ENCODE measurements around the gene FBXO36.
A peak's percentile ranks its signal among the peaks of the same experiment; 100 is the strongest.

FBXO36 gene

GRCh38 chr2:229996320-229996719 is 74.0 kb downstream of the FBXO36 start:
- Histone ChIP-seq H2BK5ac (ENCODE audit: low read depth, low read length, poor library complexity, severe bottlenecking) (no peak overlapping the region), H2BK120ac (ENCODE audit: low read depth, low read length) (no peak overlapping the region), H3K23ac (ENCODE audit: low read length in 2 of 2) (no peak overlapping the region), H3K36me3 (ENCODE audit: control insufficient read depth in 1 of 2, insufficient read depth in 2 of 2, low read depth in 1 of 2, low read length in 2 of 2) (no peaks in the 10 kb centered on the region), H3K14ac (ENCODE audit: low read length in 2 of 2) (peak overlapping the region in 1 of 2 experiments; percentile 28), H3K4me3 (ENCODE audit: insufficient read depth in 1 of 2, low read depth in 1 of 2, low read length in 2 of 2) (no peak overlapping the region), H4K91ac (ENCODE audit: low read length) (no peak overlapping the region), H2AFZ (ENCODE audit: low read depth, low read length) (no peak overlapping the region), H2AK5ac (ENCODE audit: low read length, severe bottlenecking) (no peak overlapping the region), H3K27ac (ENCODE audit: low read length, poor library complexity, severe bottlenecking) (no peak overlapping the region), H3K4me2 (ENCODE audit: low read length, poor library complexity, severe bottlenecking) (no peak overlapping the region), H3K27me3 (ENCODE audit: control insufficient read depth in 1 of 2, insufficient read depth in 1 of 2, low read length in 2 of 2) (no peaks in the 10 kb centered on the region), H3K4me1 (ENCODE audit: control insufficient read depth, insufficient read depth, low read depth, low read length) (no peaks in the 10 kb centered on the region), H3K9me3 (ENCODE audit: control insufficient read depth, low read length) (no peaks in the 10 kb centered on the region), H4K8ac (ENCODE audit: low read length) (no peak overlapping the region), H3K79me1 (replicated peaks; ENCODE audit: low read length, poor library complexity, severe bottlenecking) (no peaks in the 10 kb centered on the region), H2BK12ac (ENCODE audit: low read length in 2 of 2) (no peak overlapping the region), H3K4ac (ENCODE audit: low read depth in 1 of 2, low read length in 2 of 2) (no peak overlapping the region), H3K18ac (ENCODE audit: low read depth in 1 of 2, low read length in 2 of 2) (no peak overlapping the region), H2BK15ac (ENCODE audit: low read depth, poor library complexity, severe bottlenecking) (no peak overlapping the region), H3K9ac (ENCODE audit: low read length) (no peak overlapping the region)
- 84% methylated on average over 4 of the region's 4 CpGs for WGBS
- DNase-seq = no peak

- DNase-seq = no peak
- no peak overlapping the region for H2BK5ac ChIP-seq (ENCODE audit: low read depth, low read length, poor library complexity, severe bottlenecking)
- H3K27ac ChIP-seq (ENCODE audit: low read length, poor library complexity, severe bottlenecking) = no peak overlapping the region
- H3K79me1 ChIP-seq (replicated peaks; ENCODE audit: low read length, poor library complexity, severe bottlenecking) = no peaks in the 10 kb centered on the region
- H2AFZ ChIP-seq (ENCODE audit: low read depth, low read length) = no peak overlapping the region
- no peak overlapping the region for H3K9ac ChIP-seq (ENCODE audit: low read length)
- no peak overlapping the region for H4K8ac ChIP-seq (ENCODE audit: low read length)
- no peak overlapping the region for H4K91ac ChIP-seq (ENCODE audit: low read length)
- no peaks in the 10 kb centered on the region for H3K9me3 ChIP-seq (ENCODE audit: control insufficient read depth, low read length)
- H3K4me1 ChIP-seq (ENCODE audit: control insufficient read depth, insufficient read depth, low read depth, low read length) = no peaks in the 10 kb centered on the region
- no peak overlapping the region for H3K23ac ChIP-seq (ENCODE audit: low read length in 2 of 2)
- no peak overlapping the region for H3K18ac ChIP-seq (ENCODE audit: low read depth in 1 of 2, low read length in 2 of 2)
- H3K14ac ChIP-seq (ENCODE audit: low read length in 2 of 2) = no peak overlapping the region
- no peak overlapping the region for H2BK120ac ChIP-seq (ENCODE audit: low read depth, low read length)
- H3K4me2 ChIP-seq (ENCODE audit: low read length, poor library complexity, severe bottlenecking) = no peak overlapping the region
- no peak overlapping the region for H3K4ac ChIP-seq (ENCODE audit: low read depth in 1 of 2, low read length in 2 of 2)
- H2BK15ac ChIP-seq (ENCODE audit: low read depth, poor library complexity, severe bottlenecking) = no peak overlapping the region
- no peaks in the 10 kb centered on the region for H3K27me3 ChIP-seq (ENCODE audit: control insufficient read depth in 1 of 2, insufficient read depth in 1 of 2, low read length in 2 of 2)
- 86% methylated on average over 3 of the region's 3 CpGs for WGBS
- no peak overlapping the region for H3K4me3 ChIP-seq (ENCODE audit: insufficient read depth in 1 of 2, low read depth in 1 of 2, low read length in 2 of 2)
- no peaks in the 10 kb centered on the region for H3K36me3 ChIP-seq (ENCODE audit: control insufficient read depth in 1 of 2, insufficient read depth in 2 of 2, low read depth in 1 of 2, low read length in 2 of 2)
- no peak overlapping the region for H2AK5ac ChIP-seq (ENCODE audit: low read length, severe bottlenecking)
- H2BK12ac ChIP-seq (ENCODE audit: low read length in 2 of 2) = no peak overlapping the region
Measured at GRCh38 chr2:229997565-229997964, 75.3 kb downstream of the FBXO36 start.

GRCh38 chr2:230000118-230000841 is 78.0 kb downstream of the FBXO36 start:
- WGBS = 91% methylated on average over 3 of the region's 6 CpGs
- Histone ChIP-seq H4K8ac (ENCODE audit: low read length) (no peak overlapping the region), H3K4ac (ENCODE audit: low read depth in 1 of 2, low read length in 2 of 2) (no peak overlapping the region), H2AFZ (ENCODE audit: low read depth, low read length) (no peak overlapping the region), H2BK5ac (ENCODE audit: low read depth, low read length, poor library complexity, severe bottlenecking) (no peak overlapping the region), H3K79me1 (replicated peaks; ENCODE audit: low read length, poor library complexity, severe bottlenecking) (no peaks in the 10 kb centered on the region), H3K27me3 (ENCODE audit: control insufficient read depth in 1 of 2, insufficient read depth in 1 of 2, low read length in 2 of 2) (no peaks in the 10 kb centered on the region), H3K14ac (ENCODE audit: low read length in 2 of 2) (no peak overlapping the region), H3K4me2 (ENCODE audit: low read length, poor library complexity, severe bottlenecking) (no peak overlapping the region), H4K91ac (ENCODE audit: low read length) (no peak overlapping the region), H3K9me3 (ENCODE audit: control insufficient read depth, low read length) (no peaks in the 10 kb centered on the region), H3K18ac (ENCODE audit: low read depth in 1 of 2, low read length in 2 of 2) (no peak overlapping the region), H2BK120ac (ENCODE audit: low read depth, low read length) (no peak overlapping the region), H2AK5ac (ENCODE audit: low read length, severe bottlenecking) (no peak overlapping the region), H3K4me3 (ENCODE audit: insufficient read depth in 1 of 2, low read depth in 1 of 2, low read length in 2 of 2) (no peak overlapping the region), H3K27ac (ENCODE audit: low read length, poor library complexity, severe bottlenecking) (no peak overlapping the region), H3K23ac (ENCODE audit: low read length in 2 of 2) (no peak overlapping the region), H3K36me3 (ENCODE audit: control insufficient read depth in 1 of 2, insufficient read depth in 2 of 2, low read depth in 1 of 2, low read length in 2 of 2) (no peaks in the 10 kb centered on the region), H2BK12ac (ENCODE audit: low read length in 2 of 2) (no peak overlapping the region), H3K4me1 (ENCODE audit: control insufficient read depth, insufficient read depth, low read depth, low read length) (peaks cover 3% of the 10 kb centered on the region), H2BK15ac (ENCODE audit: low read depth, poor library complexity, severe bottlenecking) (no peak overlapping the region), H3K9ac (ENCODE audit: low read length) (no peak overlapping the region)
- no peak for DNase-seq

- Histone ChIP-seq H4K91ac (ENCODE audit: low read length) (no peak overlapping the region), H3K4me3 (ENCODE audit: insufficient read depth in 1 of 2, low read depth in 1 of 2, low read length in 2 of 2) (peak overlapping the region in 1 of 2 experiments; percentile 26), H3K36me3 (ENCODE audit: control insufficient read depth in 1 of 2, insufficient read depth in 2 of 2, low read depth in 1 of 2, low read length in 2 of 2) (no peaks in the 10 kb centered on the region), H3K4me2 (ENCODE audit: low read length, poor library complexity, severe bottlenecking) (no peak overlapping the region), H2BK15ac (ENCODE audit: low read depth, poor library complexity, severe bottlenecking) (no peak overlapping the region), H2BK12ac (ENCODE audit: low read length in 2 of 2) (no peak overlapping the region), H3K79me1 (replicated peaks; ENCODE audit: low read length, poor library complexity, severe bottlenecking) (no peaks in the 10 kb centered on the region), H3K9ac (ENCODE audit: low read length) (peak overlapping the region; percentile 77), H3K4me1 (ENCODE audit: control insufficient read depth, insufficient read depth, low read depth, low read length) (peaks cover 6% of the 10 kb centered on the region), H2BK120ac (ENCODE audit: low read depth, low read length) (no peak overlapping the region), H2BK5ac (ENCODE audit: low read depth, low read length, poor library complexity, severe bottlenecking) (no peak overlapping the region), H3K9me3 (ENCODE audit: control insufficient read depth, low read length) (no peaks in the 10 kb centered on the region), H3K18ac (ENCODE audit: low read depth in 1 of 2, low read length in 2 of 2) (no peak overlapping the region), H4K8ac (ENCODE audit: low read length) (no peak overlapping the region), H3K27me3 (ENCODE audit: control insufficient read depth in 1 of 2, insufficient read depth in 1 of 2, low read length in 2 of 2) (no peaks in the 10 kb centered on the region), H2AK5ac (ENCODE audit: low read length, severe bottlenecking) (no peak overlapping the region), H3K27ac (ENCODE audit: low read length, poor library complexity, severe bottlenecking) (no peak overlapping the region), H3K4ac (ENCODE audit: low read depth in 1 of 2, low read length in 2 of 2) (no peak overlapping the region), H3K23ac (ENCODE audit: low read length in 2 of 2) (no peak overlapping the region), H2AFZ (ENCODE audit: low read depth, low read length) (no peak overlapping the region), H3K14ac (ENCODE audit: low read length in 2 of 2) (no peak overlapping the region)
- 71% methylated on average over 8 of the region's 12 CpGs for WGBS
- peak; percentile 70 for DNase-seq
Measured at GRCh38 chr2:230007931-230008707, 85.8 kb downstream of the FBXO36 start.
